OCI-LY7 (cell line): Measurements from ENCODE around the gene IMMP2L. TPM values are rescaled to one million over a fixed set of nuclear protein-coding genes. Genes with fewer than 3 reads are reported as not detected.
"Not testable (repeated sequence)": the region's sequence is repeated elsewhere in the genome, so short reads cannot be mapped to it uniquely, and the experiment has no call there.

ENCODE experiments used
- BruUV-seq: library from RNA; stranded (reverse); fragments of 400-500 nt; replicated peaks from 2 replicates; lab custom pipeline; 2021; lab: Mats Ljungman, UMichigan
- CTCF ChIA-PET: fragments of 300-600 bp; sonication (Branson Sonifier 250); formaldehyde crosslinking; loops from one replicate; lab custom pipeline; 2022; ENCODE audit warnings: antibody characterized with exemption; ENCODE audit not compliant: unreplicated experiment; lab: Charles Lee
- POLR2A ChIA-PET: fragments of 300-600 bp; sonication (Branson Sonifier 250); formaldehyde crosslinking; loops from one replicate; lab custom pipeline; 2022; ENCODE audit warnings: antibody characterized with exemption; lab: Charles Lee
- DNase-seq: peaks from one replicate; pipeline ENCODE4 v3.0.0-alpha.2; 2015; ENCODE audit warnings: low spot score
- H2AFZ ChIP-seq: fragments of 200-600 bp; sonication (generic), shearing (Covaris generic); 2 replicates; pipeline ENCODE4 v1.6.1; 2014; ENCODE audit warnings: mild to moderate bottlenecking, antibody characterized with exemption, low read length, moderate library complexity
- H3K27ac ChIP-seq: fragments of 200-600 bp; sonication (generic); 2 replicates; pipeline ENCODE4 v1.5.1; 2014; ENCODE audit warnings: mixed run types, low read depth, mild to moderate bottlenecking, moderate library complexity, low read length, inconsistent platforms; ENCODE audit not compliant: poor library complexity, severe bottlenecking
- H3K36me3 ChIP-seq: fragments of 200-600 bp; sonication (generic); 2 replicates; pipeline ENCODE4 v1.6.1; 2014; ENCODE audit warnings: mild to moderate bottlenecking, antibody characterized with exemption, low read length, moderate library complexity, mixed read lengths; ENCODE audit not compliant: insufficient read depth
- H3K4me1 ChIP-seq: fragments of 200-600 bp; sonication (generic); 2 replicates; pipeline ENCODE4 v1.5.1; 2014; ENCODE audit warnings: mild to moderate bottlenecking, low read length; ENCODE audit not compliant: insufficient read depth, poor library complexity, severe bottlenecking
- H3K4me2 ChIP-seq: fragments of 200-600 bp; sonication (generic); 2 replicates; pipeline ENCODE4 v1.6.1; 2014; ENCODE audit warnings: mild to moderate bottlenecking, low read length
- H3K4me3 ChIP-seq: fragments of 200-600 bp; sonication (generic); 2 replicates; pipeline ENCODE4 v1.5.1; 2014; ENCODE audit warnings: mild to moderate bottlenecking, low read depth, low read length; ENCODE audit not compliant: poor library complexity, severe bottlenecking
- H3K79me2 ChIP-seq: fragments of 200-600 bp; sonication (generic); 2 replicates; pipeline ENCODE4 v1.6.1; 2016; ENCODE audit warnings: low read depth, mild to moderate bottlenecking, low read length, moderate library complexity, mixed read lengths; ENCODE audit not compliant: insufficient read depth
- H3K9me2 ChIP-seq: fragments of 200-600 bp; sonication (generic); 2 replicates; pipeline ENCODE4 v1.6.1; 2016; ENCODE audit warnings: mild to moderate bottlenecking, low read length, mixed read lengths; ENCODE audit not compliant: insufficient read depth
- H3K9me3 ChIP-seq: fragments of 200-600 bp; sonication (generic); 2 replicates; pipeline ENCODE4 v1.6.1; 2014; ENCODE audit warnings: mild to moderate bottlenecking, mixed run types, low read length, mixed read lengths
- H4K20me1 ChIP-seq: fragments of 200-600 bp; sonication (generic); 2 replicates; pipeline ENCODE4 v1.6.1; 2014; ENCODE audit warnings: mild to moderate bottlenecking, antibody characterized with exemption, low read length, moderate library complexity, mixed read lengths; ENCODE audit not compliant: insufficient read depth
- CTCF ChIP-seq: fragments of 200-600 bp; sonication (generic); conservative IDR thresholded peaks from 2 replicates; pipeline ENCODE4 v1.5.1; 2014; ENCODE audit warnings: mild to moderate bottlenecking, antibody characterized with exemption, low read length, moderate library complexity, mixed read lengths
- EZH2phosphoT487 ChIP-seq: fragments of 200-600 bp; sonication (generic); IDR thresholded peaks from 2 replicates; pipeline ENCODE4 v1.6.1; 2018; ENCODE audit warnings: low read depth, borderline replicate concordance, mild to moderate bottlenecking, mixed run types, antibody characterized with exemption, low read length, moderate library complexity, mixed read lengths
- intact Hi-C: fragments of 100-400 bp; cut with micrococcal nuclease; formaldehyde crosslinking; loops from one replicate; pipeline ENCODE4 v1.10.0; 2022; ENCODE audit not compliant: unreplicated experiment
- total RNA-seq, 2 experiments: library from RNA; depleted of rRNA in 1 of 2; stranded (reverse); fragments of >200 nt in 1 of 2; shearing (Covaris generic) in 1 of 2; gene quantifications; 2 replicates each; pipeline ENCODE4 v1.2.3, GENCODE V29; 2014 to 2022

The IMMP2L gene
- total RNA-seq, 2 experiments from 2014 or later, result 8.0 to 25.4 TPM

GRCh38 chr7:111290982-111291381, 271.3 kb downstream of the IMMP2L start:
- POLR2A ChIA-PET, result no interaction called here
- no TSS peak for BruUV-seq
- CTCF ChIA-PET, result no interaction called here

GRCh38 chr7:111290419-111290818, 271.9 kb downstream of the IMMP2L start:
- no peaks in the 10 kb centered on the region for H3K36me3 ChIP-seq
- H2AFZ ChIP-seq, result no peak overlapping the region
- no peak overlapping the region for H3K4me2 ChIP-seq
- DNase-seq, result no peak
- H3K27ac ChIP-seq, result no peak overlapping the region
- no peaks in the 10 kb centered on the region for H3K9me3 ChIP-seq
- ChIA-PET POLR2A (no interaction called here), CTCF (no interaction called here)
- no peaks in the 10 kb centered on the region for H3K9me2 ChIP-seq
- H3K4me3 ChIP-seq, result no peak overlapping the region
- H3K79me2 ChIP-seq, result no peaks in the 10 kb centered on the region
- no TSS peak for BruUV-seq
- intact Hi-C loops, result no loop called here
- TF ChIP-seq CTCF, result no peak
- no peak for TF ChIP-seq EZH2phosphoT487
- no peaks in the 10 kb centered on the region for H3K4me1 ChIP-seq
- no peaks in the 10 kb centered on the region; the same call in 1 of the 2 replicates for H4K20me1 ChIP-seq

More at GRCh38 chr7:111290982-111291381, 271.3 kb downstream of the IMMP2L start:
- no peak overlapping the region for H3K4me2 ChIP-seq
- no peaks in the 10 kb centered on the region for H3K4me1 ChIP-seq
- no peaks in the 10 kb centered on the region for H3K36me3 ChIP-seq
- TF ChIP-seq EZH2phosphoT487 (no peak), CTCF (no peak)
- no peaks in the 10 kb centered on the region; the same call in 1 of the 2 replicates for H4K20me1 ChIP-seq
- intact Hi-C loops, result no loop called here
- H3K4me3 ChIP-seq, result no peak overlapping the region
- H3K9me2 ChIP-seq, result no peaks in the 10 kb centered on the region
- no peaks in the 10 kb centered on the region for H3K9me3 ChIP-seq
- H2AFZ ChIP-seq, result no peak overlapping the region
- H3K79me2 ChIP-seq, result no peaks in the 10 kb centered on the region
- no peak overlapping the region for H3K27ac ChIP-seq
- DNase-seq, result no peak

GRCh38 chr7:111288441-111288840, 273.9 kb downstream of the IMMP2L start:
- H3K27ac ChIP-seq, DNase-seq, BruUV-seq, POLR2A ChIA-PET, intact Hi-C loops, H3K4me2 ChIP-seq, H3K36me3 ChIP-seq, H3K9me2 ChIP-seq, H3K9me3 ChIP-seq, CTCF ChIA-PET, H3K4me1 ChIP-seq, H3K4me3 ChIP-seq, H4K20me1 ChIP-seq, H2AFZ ChIP-seq, H3K79me2 ChIP-seq: not testable (repeated sequence)
